SJCRH30 (cell line): ENCODE results near the gene SEPTIN10. TPM values are rescaled to one million over a fixed set of nuclear protein-coding genes. Genes with fewer than 3 reads are reported as not detected.
"Not testable (repeated sequence)": the region's sequence is repeated elsewhere in the genome, so short reads cannot be mapped to it uniquely, and the experiment has no call there.

Source experiments
- DNase-seq, 2 experiments: peaks; one replicate each; pipeline ENCODE4 v3.0.0-alpha.2; 2015 to 2020
- H3K27ac ChIP-seq: fragments of 250-450 bp; sonication (Bioruptor Pico); 2 replicates; pipeline ENCODE4 v1.5.1; 2020; ENCODE audit warnings: mild to moderate bottlenecking, moderate library complexity
- H3K27me3 ChIP-seq: fragments of 250-450 bp; sonication (Bioruptor Pico); 2 replicates; pipeline ENCODE4 v1.5.1; 2020; ENCODE audit warnings: mild to moderate bottlenecking, moderate library complexity
- H3K36me3 ChIP-seq: fragments of 250-450 bp; sonication (Bioruptor Pico); 2 replicates; pipeline ENCODE4 v1.5.1; 2020; ENCODE audit warnings: mild to moderate bottlenecking, moderate library complexity
- H3K4me1 ChIP-seq: fragments of 250-450 bp; sonication (Bioruptor Pico); 2 replicates; pipeline ENCODE4 v1.5.1; 2020; ENCODE audit warnings: mild to moderate bottlenecking, moderate library complexity
- H3K4me3 ChIP-seq: fragments of 250-450 bp; sonication (Bioruptor Pico); 2 replicates; pipeline ENCODE4 v1.5.1; 2020; ENCODE audit warnings: mild to moderate bottlenecking, moderate library complexity
- H3K9me3 ChIP-seq: fragments of 250-450 bp; sonication (Bioruptor Pico); replicated peaks from 2 replicates; pipeline ENCODE4 v1.5.1; 2020; ENCODE audit warnings: mild to moderate bottlenecking, moderate library complexity
- total RNA-seq: library from RNA; depleted of rRNA; stranded (reverse); fragments of >200 nt; shearing (Covaris generic); gene quantifications from 2 replicates; pipeline ENCODE4 v1.2.3, GENCODE V29; 2014

Gene SEPTIN10
- total RNA-seq, 1 experiment from 2014 or later: 72.5 TPM

DNA sequence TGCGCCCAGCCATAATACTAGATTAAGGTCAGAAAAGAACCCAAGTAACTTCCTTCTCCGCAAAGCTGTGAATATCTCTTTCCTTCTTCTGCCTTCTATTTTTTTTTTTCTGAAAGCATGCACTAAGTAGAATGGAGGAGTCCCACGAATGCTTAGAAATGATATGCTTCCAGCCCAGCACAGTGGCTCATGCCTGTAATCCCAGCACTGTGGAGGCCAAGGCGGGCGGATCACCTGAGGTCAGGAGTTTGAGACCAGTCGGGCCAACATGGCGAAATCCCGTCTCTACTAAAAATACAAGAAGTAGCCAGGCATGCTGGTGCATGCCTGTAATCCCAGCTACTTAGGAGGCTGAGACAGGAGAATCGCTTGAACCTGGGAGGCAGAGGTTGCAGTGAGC, 26.2 kb upstream of the SEPTIN10 start:
- not testable (repeated sequence) for H3K9me3 ChIP-seq, H3K4me3 ChIP-seq, H3K27me3 ChIP-seq, H3K4me1 ChIP-seq, H3K27ac ChIP-seq, DNase-seq, H3K36me3 ChIP-seq

DNA sequence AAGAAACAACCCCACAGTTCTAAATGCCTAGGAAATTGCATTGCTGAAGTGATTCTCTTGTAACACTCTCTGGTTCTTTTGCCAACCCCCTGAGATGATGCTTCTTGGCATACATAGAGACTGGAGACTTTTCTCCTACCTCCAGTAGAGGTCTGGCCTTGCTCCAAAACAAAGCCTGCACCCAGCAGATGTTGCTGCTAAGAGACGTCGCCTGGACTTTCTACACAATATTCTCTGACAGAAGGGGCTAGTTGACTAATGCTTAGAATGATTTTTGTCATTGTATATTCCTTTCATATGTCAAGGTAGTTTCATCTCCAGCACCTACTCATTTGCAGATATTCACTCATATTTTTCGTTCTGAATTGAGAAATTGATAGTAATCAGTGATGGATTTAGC, 25.0 kb upstream of the SEPTIN10 start:
- no peak overlapping the region for H3K4me3 ChIP-seq
- H3K4me1 ChIP-seq: no peaks in the 10 kb centered on the region
- DNase-seq: no peak
- no peaks in the 10 kb centered on the region for H3K36me3 ChIP-seq
- H3K9me3 ChIP-seq: no peaks in the 10 kb centered on the region
- H3K27me3 ChIP-seq: no peaks in the 10 kb centered on the region
- no peak overlapping the region for H3K27ac ChIP-seq

DNA sequence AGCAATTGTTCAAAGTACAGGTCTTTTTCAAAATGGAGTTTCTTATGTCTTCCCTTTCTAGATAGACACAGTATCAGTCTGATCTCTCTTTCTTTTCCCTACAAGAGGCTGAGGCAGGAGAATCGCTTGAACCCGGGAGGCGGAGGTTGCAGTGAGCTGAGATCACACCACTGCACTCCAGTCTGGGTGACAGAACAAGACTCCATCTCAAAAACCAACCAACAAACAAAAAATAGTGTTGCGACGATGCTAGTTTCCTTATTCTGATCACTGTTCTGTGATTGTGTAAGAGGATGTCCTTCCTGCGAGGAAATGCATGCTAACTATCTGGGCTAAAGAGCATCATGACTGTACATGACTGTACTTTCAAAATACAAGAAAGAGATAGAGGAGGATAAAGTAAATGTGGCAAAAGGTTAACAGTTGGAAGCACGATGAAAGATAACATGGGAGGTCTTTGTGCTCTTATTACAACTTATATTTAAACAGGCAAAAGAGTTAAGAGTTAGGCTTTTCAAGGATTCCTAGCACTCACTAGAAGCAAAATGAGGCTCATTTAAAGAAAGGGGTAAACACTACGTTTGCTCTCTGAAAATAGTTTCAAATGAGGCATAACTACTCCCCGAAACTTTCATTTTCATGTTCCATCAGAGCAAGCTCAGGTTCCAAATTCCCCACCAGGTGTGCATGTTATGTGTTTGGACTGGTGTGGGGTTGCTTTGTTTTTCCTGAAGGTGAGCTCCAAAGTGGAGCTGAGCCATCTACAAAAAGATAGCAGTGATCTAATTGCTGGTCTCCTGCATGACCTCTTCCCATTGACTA, 24.2 kb upstream of the SEPTIN10 start:
- H3K4me3 ChIP-seq: no peak overlapping the region
- no peaks in the 10 kb centered on the region for H3K4me1 ChIP-seq
- H3K27ac ChIP-seq: no peak overlapping the region
- no peaks in the 10 kb centered on the region for H3K27me3 ChIP-seq
- H3K36me3 ChIP-seq: no peaks in the 10 kb centered on the region
- DNase-seq: no peak
- H3K9me3 ChIP-seq: no peaks in the 10 kb centered on the region

DNA sequence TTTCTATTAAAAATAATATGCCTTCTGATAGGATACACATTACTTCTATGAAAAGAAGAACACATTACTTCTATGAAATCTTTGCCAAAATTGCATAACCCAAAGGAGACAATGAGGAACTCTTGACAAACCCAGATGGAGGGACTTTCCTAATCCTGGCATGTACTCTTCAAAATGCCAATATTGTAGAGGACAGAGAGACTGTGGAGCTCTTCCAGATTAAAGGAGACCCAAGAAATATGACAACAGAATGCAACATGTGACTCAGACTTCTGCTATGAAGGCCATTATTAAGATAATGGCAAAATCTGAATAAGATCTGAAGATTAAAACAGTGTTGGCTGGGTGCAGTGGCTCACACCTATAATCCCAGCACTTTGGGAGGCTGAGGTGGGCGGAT, 22.6 kb upstream of the SEPTIN10 start:
- H3K27me3 ChIP-seq: no peaks in the 10 kb centered on the region
- no peak for DNase-seq
- no peak overlapping the region for H3K27ac ChIP-seq
- no peak overlapping the region for H3K4me3 ChIP-seq
- H3K4me1 ChIP-seq: no peaks in the 10 kb centered on the region
- no peaks in the 10 kb centered on the region for H3K9me3 ChIP-seq
- no peaks in the 10 kb centered on the region for H3K36me3 ChIP-seq

DNA sequence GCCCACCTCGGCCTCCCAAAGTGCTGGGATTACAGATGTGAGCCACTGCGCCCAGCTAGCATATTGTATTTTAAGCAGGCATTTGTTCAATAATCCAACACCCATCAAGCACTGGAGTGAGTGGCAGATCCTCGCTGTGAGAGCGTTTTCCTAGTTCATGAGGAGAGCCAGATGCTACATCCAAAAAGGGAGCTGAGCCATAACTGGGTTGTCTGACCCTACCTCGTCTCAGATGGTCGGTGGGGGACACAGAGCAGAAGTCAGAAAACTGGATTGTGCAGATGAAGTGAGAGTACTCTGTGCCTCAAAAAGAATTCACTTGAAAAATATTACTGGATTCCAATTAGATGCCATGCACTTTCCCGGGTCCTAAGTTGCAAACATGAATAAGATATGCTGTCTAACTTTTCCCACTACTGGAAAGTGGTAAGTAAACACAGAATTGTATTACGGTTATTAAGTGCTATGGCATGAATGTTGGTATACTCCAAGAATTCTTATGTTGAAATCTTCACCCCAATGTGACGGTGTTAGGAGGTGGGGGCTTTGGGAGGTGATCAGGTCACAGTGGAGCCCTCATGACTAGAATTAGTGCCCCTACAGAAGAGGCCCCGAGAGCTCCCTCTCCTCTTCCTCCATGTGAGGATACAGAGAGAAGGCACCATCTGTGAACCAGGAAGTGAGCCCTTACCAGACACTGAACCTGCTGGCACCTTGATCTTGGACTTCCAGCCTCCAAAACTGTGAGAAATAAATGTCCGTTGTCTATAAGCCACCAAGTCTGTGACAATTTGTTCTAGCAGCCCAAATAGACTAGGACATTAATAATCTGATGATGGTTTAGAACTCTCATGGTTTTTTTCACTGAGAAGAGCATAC, 21.9 kb upstream of the SEPTIN10 start:
- no peaks in the 10 kb centered on the region for H3K4me1 ChIP-seq
- no peaks in the 10 kb centered on the region for H3K36me3 ChIP-seq
- H3K27ac ChIP-seq: no peak overlapping the region
- no peaks in the 10 kb centered on the region for H3K27me3 ChIP-seq
- DNase-seq: no peak
- no peak overlapping the region for H3K4me3 ChIP-seq
- H3K9me3 ChIP-seq: no peaks in the 10 kb centered on the region

DNA sequence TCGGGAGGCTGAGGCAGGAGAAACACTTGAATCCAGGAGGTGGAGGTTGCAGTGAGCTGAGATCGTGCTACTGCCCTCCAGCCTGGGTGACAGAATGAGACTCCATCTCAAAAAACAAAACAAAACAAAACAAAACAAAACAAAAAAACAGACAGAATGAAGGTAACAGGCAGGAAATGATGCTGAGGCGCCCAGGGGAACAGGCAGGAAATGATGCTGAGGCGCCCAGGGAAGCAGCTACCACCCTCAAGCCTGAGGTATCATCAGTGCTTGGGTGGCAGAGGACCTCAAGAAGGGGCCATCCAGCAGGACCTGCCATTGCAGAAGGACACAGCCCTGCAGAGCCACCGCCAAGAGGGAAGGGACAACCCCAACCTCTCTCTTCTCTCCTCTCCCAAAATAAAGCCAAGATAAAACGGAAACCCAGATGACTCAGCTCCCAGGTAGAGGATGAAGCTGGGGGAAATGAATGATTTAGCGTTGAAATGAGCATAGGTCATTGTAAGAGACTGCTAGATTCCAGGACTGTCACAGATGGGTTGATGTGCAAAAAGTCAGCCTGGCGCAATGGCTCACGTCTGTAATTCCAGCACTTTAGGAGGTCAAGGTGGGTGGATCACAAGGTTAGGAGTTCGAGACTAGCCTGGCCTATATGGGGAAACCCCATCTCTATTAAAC, 19.7 kb upstream of the SEPTIN10 start:
- DNase-seq: no peak
- no peak overlapping the region for H3K4me3 ChIP-seq
- H3K36me3 ChIP-seq: no peaks in the 10 kb centered on the region
- H3K27me3 ChIP-seq: no peaks in the 10 kb centered on the region
- no peak overlapping the region for H3K27ac ChIP-seq
- H3K9me3 ChIP-seq: no peaks in the 10 kb centered on the region
- H3K4me1 ChIP-seq: no peaks in the 10 kb centered on the region

DNA sequence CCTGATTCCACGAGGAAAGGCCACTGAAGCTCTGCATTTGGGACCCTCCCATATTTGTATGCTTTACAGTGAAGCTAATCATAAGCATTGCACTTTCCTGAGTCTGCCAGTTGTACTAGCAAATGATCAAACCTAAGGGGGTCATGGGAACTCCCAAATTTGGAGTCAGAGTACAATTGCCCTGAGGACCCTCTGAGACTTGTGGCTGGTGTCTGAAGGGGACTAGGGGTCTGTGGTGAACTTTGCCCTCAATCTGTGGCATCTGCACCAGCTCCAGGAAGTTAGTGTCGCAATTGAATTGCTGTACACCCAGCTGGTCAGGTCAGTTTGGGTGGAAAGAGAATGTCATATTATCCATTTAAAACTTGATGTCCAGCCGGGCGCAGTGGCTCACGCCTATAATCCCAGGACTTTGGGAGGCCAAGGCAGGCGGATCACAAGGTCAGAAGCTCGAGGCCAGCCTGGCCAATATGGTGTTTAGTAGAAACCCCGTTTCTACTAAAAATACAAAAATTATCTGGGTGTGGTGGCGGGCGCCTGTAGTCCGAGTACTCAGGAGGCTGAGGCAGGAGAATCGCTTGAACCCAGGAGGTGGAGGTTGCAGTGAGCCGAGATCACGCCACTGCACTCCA, 18.5 kb upstream of the SEPTIN10 start:
- H3K4me1 ChIP-seq: no peaks in the 10 kb centered on the region
- no peaks in the 10 kb centered on the region for H3K36me3 ChIP-seq
- DNase-seq: no peak
- no peaks in the 10 kb centered on the region for H3K9me3 ChIP-seq
- no peaks in the 10 kb centered on the region for H3K27me3 ChIP-seq
- no peak overlapping the region for H3K4me3 ChIP-seq
- H3K27ac ChIP-seq: no peak overlapping the region

DNA sequence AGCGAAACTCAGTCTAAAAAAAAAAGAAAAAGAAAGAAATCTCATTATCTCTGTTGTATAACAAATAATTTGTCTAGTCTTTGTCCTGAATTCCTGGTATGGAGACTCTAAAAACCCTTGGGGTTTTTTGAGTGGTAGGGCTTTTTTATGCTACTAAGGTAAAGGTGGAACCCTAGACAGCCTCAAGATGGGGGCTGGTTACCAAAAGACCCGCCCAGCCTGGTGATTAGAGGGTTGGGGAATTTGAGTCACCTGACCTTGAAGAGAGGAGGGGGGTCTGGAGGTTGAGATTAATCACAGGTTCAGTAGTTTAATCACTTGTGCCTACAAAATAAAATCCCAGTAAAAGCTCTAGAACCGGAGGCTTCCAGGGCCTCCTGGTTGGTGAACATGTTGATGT, 18.0 kb upstream of the SEPTIN10 start:
- no peaks in the 10 kb centered on the region for H3K36me3 ChIP-seq
- H3K4me1 ChIP-seq: no peaks in the 10 kb centered on the region
- no peak overlapping the region for H3K27ac ChIP-seq
- no peaks in the 10 kb centered on the region for H3K9me3 ChIP-seq
- no peak overlapping the region for H3K4me3 ChIP-seq
- no peak for DNase-seq
- H3K27me3 ChIP-seq: no peaks in the 10 kb centered on the region

DNA sequence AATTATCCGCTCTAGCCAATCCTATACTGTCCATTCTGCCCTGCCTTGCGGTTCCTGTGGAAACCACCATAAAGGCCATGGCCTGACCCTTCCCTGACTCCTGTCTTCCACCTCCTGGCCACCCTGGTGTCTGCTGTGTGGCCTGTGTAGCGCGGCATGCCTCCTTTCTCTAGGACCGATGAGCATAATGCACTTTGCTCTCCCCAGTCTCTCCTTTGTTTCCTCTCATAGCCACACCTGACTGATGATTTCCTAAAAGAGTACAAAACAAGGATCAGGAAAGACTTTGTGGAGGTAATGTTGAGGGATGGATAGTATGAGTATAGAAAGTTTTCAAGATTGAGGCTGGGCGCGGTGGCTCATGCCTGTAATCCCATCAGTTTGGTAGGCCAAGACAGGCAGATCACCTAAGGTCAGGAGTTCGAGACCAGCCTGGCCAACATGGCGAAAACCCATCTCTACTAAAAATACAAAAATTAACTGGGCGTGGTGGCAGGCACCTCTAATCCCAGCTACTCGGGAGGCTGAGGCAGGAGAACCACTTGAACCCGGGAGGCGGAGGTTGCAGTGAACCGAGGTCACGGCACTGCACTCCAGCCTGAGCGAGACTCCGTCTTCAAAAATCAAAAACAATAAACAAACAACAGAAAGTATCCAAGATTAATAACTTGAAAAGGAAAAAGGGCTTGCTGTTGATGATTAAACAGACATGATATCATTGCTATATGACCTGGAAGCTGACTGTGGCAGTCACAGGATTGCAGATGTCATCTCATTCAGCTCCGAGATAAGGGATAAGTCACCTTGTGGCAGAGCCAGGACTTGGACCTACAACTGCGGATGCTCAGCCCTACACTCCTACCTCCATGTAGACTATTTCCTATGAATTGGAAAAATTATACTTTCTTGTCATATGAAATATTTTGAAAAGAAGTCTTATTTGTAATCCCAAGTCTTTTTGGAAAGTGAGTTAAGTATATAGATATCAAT, 17.0 kb upstream of the SEPTIN10 start:
- Histone ChIP-seq H3K4me1 (no peaks in the 10 kb centered on the region), H3K36me3 (no peaks in the 10 kb centered on the region), H3K27ac (no peak overlapping the region), H3K9me3 (no peaks in the 10 kb centered on the region), H3K27me3 (no peaks in the 10 kb centered on the region), H3K4me3 (no peak overlapping the region)
- DNase-seq: no peak

DNA sequence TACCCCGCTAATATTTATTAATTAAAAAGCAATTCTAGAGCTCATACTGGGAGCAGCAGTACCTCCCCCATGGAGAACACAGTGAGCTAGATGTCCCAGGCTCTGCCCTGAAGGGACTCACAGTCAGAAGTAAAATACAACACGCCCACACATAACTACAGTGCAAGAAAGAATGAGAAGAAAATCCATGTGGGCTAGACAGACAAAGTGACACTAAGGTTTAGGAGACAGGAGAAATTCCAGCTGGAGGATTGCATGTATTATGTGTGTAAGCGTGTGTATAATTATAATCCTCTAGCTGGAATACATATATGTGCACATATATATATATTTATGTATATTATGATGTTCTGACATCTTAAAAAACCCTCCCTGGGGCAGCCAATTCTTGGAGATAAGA, 16.1 kb upstream of the SEPTIN10 start:
- H3K9me3 ChIP-seq: no peaks in the 10 kb centered on the region
- H3K36me3 ChIP-seq: no peaks in the 10 kb centered on the region
- no peak overlapping the region for H3K4me3 ChIP-seq
- H3K4me1 ChIP-seq: no peaks in the 10 kb centered on the region
- no peaks in the 10 kb centered on the region for H3K27me3 ChIP-seq
- H3K27ac ChIP-seq: no peak overlapping the region
- DNase-seq: no peak

DNA sequence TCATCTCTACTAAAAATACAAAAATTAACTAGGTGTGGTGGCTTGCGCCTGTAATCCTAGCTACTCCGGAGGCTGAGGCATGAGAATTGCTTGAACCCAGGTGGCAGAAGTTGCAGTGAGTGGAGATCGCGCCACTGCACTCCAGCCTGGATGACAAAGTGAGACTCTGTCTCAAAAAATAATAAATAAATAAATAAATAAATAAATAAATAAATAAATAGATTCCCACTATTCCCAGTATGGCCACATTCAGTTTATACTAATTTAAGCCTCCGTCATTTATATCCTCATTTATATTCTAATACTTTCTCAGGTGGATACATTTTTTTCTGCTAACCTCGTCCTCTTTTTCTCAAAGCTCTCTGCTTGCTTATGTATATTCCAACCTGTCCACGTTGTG, 14.6 kb upstream of the SEPTIN10 start:
- not testable (repeated sequence) for DNase-seq, H3K27ac ChIP-seq, H3K27me3 ChIP-seq, H3K4me3 ChIP-seq, H3K4me1 ChIP-seq, H3K36me3 ChIP-seq, H3K9me3 ChIP-seq

DNA sequence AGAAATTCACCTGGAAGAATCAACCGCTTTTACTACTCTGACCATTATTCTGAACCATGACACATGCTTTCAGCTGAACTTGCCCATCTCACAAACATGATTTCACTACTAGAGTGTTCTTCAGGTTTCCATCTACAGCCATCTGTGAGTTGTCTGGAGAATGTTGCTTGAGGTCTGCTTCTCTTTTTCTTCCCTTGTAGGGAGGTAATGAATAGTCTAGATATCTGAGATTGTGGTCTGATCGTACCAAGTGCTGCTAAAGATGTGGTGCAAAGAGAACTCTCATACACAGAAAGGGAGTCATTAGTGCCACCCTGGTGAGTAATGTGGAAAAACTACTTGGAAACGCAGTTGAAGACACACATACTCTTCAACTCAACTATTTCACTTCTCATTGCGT, 10.6 kb upstream of the SEPTIN10 start:
- no peak for DNase-seq
- H3K27ac ChIP-seq: no peak overlapping the region
- H3K27me3 ChIP-seq: no peaks in the 10 kb centered on the region
- no peaks in the 10 kb centered on the region for H3K9me3 ChIP-seq
- no peaks in the 10 kb centered on the region for H3K4me1 ChIP-seq
- H3K36me3 ChIP-seq: no peaks in the 10 kb centered on the region
- no peak overlapping the region for H3K4me3 ChIP-seq

DNA sequence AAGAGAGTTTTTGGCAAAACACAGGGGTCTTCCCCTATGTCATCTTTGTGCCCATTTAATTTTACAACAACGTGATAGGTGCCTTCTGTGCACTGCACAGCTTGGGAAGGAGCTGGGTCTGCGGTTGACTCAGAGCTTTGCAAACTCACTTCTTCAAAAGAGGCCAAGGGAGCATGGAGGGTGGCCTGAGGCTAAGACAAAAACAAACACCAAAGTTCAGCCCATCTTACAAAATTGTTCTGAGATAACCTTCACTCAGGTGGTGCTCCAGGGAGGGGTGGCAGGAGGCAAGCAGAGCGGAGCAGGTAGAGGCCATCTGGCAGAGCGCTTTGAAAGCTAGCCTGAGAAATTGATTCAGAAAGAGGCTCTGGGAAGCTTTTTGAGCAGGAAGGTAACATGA, 10.2 kb upstream of the SEPTIN10 start:
- DNase-seq: no peak
- no peaks in the 10 kb centered on the region for H3K9me3 ChIP-seq
- H3K27ac ChIP-seq: no peak overlapping the region
- no peak overlapping the region for H3K4me3 ChIP-seq
- H3K36me3 ChIP-seq: no peaks in the 10 kb centered on the region
- no peaks in the 10 kb centered on the region for H3K27me3 ChIP-seq
- no peaks in the 10 kb centered on the region for H3K4me1 ChIP-seq

DNA sequence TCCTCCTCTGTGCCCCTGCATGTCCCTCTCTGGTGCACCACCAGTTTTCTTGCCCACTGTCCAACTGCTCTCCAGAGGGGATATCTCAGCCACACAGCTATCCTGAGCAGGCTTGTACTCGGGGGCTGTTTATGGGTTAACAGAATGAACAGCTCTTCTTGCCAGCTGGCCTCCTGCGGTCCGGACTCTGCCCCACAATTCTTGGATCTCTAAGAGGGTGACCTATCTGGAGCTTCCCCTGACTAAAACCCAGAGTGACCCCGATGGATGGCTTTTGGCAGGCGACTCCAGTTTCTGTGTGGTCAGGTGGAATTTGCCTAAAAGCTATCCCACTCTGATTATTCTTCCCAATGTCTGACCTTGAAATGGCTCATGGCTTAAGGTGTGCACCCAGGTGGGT, 9.5 kb upstream of the SEPTIN10 start:
- H3K9me3 ChIP-seq: no peaks in the 10 kb centered on the region
- H3K27me3 ChIP-seq: no peaks in the 10 kb centered on the region
- DNase-seq: no peak
- no peak overlapping the region for H3K4me3 ChIP-seq
- H3K4me1 ChIP-seq: no peaks in the 10 kb centered on the region
- H3K27ac ChIP-seq: no peak overlapping the region
- no peaks in the 10 kb centered on the region for H3K36me3 ChIP-seq
